HG02852 (cell line): ENCODE data around the gene NUP35.
"Not testable (repeated sequence)": the region's sequence is repeated elsewhere in the genome, so short reads cannot be mapped to it uniquely, and the experiment has no call there.

ENCODE experiments used
- ATAC-seq: cut with Tn5 transposase; IDR thresholded peaks from one replicate; pipeline ENCODE4 v1.9.1; 2021; ENCODE audit warnings: mild to moderate bottlenecking, moderate library complexity; ENCODE audit not compliant: unreplicated experiment

The NUP35 gene

DNA sequence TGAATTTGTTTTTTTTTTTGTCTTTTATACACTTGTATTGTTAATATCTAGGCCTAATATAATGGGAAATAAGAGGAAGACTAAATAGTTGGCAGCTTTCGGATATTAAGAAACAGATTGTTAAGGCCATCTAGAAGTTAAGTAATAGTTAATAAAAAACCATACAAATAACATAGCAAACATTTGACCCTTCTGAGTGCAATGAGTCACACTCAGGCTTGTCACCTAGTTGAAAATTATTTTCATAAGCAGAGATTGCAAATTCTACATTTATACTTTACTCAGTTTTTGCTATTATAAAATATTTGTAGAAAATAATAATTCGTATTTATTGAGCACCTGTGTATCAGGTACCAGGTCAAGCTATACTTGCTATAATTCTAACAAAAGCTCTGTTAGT lies 2.4 kb downstream of the NUP35 start:
- no peak for ATAC-seq

DNA sequence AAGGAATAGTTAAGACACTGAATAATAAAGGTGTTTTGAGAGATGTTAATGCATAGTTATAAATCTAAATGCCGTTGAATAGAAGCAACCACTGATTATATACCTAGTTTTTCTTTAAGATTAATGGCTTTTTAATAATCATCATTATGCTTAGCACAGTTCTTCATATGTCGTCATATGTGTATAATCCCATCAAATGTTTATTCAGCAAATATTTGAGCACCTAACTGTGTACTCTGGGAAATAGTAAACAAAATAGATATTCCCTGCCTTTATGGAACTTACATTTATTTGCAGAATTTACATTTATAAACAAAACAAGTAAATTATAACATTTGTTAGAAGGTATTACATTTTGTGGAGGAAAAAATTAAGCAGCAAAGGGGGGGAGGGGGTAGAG lies 9.8 kb downstream of the NUP35 start:
- ATAC-seq = no peak

DNA sequence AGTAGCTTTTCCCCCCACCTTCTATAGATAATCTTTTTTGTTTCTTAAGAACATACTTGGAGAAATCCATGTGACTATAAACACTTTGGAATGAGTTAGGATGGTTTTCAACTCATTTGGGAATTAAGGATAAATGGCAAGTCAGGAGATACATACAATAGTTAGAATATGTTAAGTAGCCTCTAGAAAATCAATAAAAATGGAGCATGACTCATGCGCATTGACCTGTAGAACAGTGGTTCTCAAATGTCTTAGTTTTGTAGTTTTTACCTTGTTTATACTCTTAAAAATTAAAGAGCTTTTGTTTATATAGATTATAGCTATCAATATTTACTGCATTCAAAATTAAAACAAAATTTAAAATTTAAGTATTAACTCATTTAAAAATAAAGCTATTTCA lies 24.7 kb downstream of the NUP35 start:
- no peak for ATAC-seq

DNA sequence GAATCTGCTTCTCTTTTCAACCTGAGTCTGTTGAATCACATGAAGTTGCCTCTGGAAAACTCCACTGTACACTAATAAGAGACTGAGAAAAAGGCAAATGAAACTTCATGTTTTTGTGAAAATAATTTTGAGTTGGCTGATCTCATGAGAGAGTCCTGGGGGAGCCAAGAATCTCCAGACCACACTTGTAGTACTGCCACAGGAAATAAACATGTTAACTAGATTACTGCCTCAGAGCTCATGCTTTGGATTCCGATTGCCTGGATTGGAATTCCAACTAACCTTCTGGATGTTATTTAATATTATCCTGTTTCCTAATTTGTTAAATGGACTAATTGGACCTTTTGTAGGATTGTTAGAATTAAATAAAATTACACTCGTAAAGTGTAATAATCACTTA lies 25.2 kb downstream of the NUP35 start:
- ATAC-seq = no peak

DNA sequence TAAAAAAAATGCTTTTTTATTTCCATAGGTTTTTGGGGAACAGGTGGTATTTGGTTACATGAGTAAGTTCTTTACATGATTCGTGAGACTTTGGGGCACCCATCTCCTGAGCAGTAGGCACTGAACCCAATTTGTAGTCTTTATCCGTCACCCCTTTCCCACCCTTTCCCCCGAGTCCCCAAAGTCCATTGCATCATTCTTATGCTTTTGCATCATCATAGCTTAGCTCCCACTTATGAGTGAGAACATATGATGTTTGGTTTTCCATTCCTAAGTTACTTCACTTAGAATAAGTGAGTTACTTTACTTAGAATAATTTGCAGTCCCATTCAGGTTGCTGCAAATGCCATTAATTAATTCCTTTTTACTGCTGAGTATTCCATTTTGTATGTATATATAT lies 28.0 kb downstream of the NUP35 start:
- not testable (repeated sequence) for ATAC-seq

DNA sequence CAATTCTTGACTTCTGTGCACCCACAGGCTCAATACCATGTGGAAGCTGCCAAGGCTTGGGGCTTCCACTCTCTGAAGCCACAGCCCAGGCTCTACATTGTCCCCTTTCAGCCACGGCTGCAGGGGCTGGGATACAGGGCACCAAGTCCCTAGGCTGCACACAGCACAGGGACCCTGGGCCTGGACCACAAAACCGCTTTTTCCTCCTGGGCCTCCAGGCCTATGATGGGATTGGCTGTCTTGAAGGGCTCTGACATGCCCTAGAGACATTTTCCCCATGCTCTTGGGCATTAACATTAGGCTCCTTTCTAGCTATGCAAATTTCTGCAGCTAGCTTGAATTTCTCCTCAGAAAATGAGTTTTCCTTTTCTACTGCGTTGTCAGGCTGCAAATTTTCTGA lies 29.7 kb downstream of the NUP35 start:
- ATAC-seq = no peak

DNA sequence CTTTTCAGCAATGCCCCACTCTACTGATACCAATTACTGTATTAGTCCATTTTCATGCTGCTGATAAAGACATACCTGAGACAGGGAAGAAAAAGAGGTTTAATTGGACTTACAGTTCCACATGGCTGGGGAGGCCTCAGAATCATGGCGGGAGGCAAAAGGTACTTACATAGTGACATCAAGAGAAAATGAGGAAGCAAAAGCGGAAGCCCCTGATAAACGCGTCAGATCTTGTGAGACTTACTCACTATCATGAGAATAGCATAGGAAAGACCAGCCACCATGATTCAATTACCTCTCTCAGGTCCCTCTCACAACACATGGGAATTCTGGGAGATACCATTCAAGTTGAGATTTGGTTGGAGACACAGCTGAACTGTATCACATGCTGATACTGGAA lies 30.5 kb downstream of the NUP35 start:
- ATAC-seq = not testable (repeated sequence)

DNA sequence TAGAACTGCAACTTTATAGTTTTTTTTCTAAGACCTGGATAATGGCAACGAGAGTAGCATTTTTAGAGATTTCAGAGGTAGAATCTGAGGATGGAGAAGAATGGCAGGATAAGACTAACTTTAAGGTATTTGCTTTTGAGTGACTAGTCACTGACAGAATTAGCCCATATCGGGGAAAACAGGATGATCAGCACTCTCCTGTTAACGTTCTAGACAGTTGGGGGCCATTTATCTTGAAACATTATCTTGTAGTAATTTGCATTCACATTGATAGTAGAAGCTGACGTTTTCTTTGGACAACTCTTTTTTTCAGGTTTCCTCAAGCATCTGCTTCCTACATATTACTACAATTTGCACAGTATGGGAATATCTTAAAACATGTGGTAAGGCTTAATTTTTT lies 32.9 kb downstream of the NUP35 start:
- no peak for ATAC-seq

DNA sequence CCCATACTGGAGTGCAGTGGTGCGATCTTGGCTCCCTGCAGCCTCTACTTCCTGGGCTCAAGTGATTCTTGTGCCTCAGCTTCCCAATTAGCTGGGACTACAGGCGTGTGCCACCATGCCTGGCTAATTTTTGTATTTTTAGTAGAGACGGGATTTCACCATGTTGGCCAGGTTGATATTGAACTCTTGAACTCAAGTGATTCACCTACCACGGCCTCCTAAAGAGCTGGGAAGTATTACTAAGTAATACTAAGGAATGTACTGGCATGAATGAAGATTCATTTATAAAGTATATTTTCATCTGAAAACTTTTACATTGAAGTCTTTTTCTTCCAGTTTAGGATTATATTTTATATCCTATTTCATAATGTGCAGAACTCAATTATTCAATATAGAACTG lies 38.1 kb downstream of the NUP35 start:
- ATAC-seq = no peak

DNA sequence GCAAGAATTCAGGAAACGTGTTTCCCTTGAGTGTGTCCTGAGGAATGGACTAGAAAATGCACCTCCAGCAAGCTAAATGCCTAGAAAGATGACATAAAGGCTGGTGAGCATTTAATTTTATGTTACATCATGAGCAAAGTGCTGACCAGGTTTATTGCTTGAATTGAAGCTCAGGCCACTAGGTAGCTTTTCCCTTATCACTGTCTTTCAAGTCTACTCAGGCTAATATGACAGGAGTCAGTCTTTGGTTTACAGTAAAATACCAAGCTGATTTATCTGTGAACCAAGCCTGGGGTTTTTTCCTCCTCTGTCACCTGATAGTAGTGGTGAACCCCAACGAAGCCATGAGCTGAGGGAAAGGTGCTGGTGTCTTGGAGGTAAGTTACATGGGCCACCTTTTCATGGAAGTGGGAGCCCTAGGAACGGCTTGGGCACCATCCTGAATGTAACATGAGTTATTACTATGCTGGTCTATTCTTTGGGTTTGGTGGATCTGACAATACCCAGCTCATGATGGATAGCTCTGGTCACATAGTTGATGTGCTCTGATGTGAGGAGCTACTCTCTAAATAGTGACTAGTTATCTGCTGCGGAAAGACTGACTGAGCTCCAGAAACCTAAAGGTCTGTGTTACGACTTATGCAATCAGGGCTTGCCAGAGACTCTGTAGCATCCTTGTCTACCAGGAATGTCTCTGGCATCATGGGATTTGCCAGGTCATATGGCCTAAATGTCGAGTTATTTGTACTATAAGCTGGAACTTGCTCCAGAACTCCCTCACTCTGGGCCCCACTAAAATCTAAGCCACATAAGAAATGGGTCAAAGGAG lies 39.8 kb downstream of the NUP35 start:
- no peak for ATAC-seq

DNA sequence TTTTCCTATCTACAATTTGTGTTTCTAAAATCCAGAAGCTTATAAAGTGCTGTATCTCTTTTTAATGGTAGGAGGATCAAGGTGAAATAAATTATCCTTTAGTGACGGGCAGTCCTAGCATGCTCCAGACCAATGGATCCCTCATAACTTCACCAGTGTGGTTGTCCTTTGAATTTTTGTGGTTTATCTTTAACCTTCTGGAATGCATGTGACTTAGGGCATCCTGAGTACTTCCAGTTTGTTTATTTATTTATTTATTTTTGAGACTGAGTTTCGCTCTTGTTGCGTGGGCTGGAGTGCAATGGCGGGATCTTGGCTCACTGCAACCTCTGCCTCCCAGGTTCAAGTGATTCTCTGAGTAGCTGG lies 40.4 kb downstream of the NUP35 start:
- no peak for ATAC-seq

DNA sequence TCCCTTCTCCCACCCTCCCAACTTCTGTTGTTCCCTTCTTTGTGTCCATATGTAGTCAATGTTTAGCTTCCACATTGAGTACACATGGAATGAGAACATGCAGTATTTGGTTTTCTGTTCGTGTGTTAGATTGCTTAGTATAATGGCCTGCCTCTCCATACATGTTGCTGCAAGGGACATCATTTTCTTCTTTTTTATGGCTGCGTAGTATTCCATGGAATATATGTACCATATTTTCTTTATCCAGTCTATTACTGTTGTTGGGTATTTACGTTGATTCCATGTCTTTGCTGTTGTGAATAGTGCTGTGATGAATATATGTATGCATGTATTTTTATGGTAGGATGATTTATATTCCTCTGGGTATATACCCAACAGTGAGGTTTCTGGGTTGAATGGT lies 42.0 kb downstream of the NUP35 start:
- no peak for ATAC-seq

DNA sequence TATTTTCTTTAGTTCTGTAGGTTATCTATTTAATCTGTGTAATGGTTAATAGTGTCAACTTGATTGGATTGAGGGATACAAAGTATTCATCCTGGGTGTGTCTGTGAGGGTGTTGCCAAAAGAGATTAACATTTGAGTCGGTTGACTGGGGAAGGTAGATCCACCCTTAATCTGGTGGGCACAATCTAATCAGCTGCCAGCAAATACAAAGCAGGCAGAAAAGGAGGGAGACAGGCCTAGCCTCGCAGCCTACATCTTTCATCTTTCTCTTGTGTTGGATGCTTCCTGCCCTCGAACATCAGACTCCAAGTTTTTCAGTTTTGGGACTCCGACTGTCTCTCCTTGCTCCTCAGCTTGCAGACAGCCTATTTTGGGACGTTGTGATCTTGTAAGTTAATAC lies 42.7 kb downstream of the NUP35 start:
- ATAC-seq = not testable (repeated sequence)

DNA sequence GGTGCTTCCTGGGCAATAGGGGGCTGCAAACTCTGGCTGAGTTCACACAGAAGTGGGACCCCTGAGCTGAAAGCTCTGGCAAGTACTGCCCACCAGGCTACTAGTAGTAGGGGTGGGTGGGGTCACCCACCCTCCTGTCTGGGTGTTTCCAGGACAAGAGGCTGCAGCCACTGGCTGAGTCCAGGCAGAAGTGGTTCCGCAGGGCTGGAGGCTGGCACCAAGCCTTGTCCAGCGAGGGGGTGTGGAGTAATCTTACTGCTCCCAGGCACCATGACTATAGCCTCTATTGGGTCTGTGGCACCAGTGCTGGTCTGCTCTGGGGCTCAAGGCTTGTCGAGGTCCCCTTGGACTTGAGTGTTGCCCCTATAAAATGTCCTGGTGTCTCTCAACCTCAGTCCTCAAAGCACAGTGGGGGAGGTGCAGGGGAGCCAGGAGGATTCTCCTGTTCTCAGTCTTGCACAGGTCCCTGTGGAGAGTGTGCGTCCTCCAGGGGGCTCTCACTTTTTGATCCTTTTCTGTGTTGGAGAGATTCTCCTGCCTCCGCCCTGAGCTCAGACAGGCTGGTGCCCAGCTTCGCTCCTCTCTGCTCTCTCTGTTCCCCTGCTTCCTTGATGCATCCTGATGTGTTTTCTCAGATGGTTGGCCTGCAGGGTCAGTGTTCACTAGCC lies 48.1 kb downstream of the NUP35 start:
- ATAC-seq = no peak

DNA sequence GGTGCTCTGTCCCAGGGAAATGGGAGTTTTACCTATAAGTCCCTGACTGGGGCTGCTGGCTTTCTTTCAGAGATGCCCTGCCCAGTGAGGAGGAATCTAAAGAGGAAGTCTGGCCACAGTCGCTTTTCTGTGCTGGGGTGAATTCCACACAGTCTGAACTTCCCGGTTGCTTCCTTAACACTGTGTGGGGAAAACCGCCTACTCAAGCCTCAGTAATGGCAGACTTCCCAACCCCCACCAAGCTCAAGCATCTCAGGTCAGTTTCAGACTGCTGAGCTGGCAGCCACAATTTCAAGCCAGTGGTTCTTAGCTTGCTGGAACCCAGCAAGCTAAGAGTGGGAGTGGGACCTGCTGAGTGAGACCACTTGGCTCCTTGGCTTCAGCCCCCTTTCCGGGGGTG lies 54.9 kb downstream of the NUP35 start:
- no peak for ATAC-seq

DNA sequence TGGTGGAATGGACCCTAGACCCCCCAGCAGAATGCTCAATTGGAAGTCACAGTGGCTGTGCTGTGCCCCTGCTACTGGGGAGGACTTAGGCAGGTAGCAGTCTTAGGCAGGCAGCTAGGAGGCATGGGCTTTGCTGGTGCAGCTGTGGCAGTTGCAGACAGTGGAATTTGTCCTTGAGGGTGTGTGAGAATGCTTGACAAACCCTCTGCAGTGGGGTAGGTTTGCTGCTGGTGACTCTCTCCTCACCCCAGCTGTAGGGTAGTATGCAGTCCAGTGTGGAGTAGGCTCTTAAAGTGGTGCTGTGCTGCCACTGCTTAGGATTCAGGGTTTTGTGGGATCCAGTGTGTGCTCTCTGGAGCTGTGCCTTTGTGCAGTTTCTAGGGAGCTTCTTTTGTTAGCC lies 61.3 kb downstream of the NUP35 start:
- no peak for ATAC-seq

DNA sequence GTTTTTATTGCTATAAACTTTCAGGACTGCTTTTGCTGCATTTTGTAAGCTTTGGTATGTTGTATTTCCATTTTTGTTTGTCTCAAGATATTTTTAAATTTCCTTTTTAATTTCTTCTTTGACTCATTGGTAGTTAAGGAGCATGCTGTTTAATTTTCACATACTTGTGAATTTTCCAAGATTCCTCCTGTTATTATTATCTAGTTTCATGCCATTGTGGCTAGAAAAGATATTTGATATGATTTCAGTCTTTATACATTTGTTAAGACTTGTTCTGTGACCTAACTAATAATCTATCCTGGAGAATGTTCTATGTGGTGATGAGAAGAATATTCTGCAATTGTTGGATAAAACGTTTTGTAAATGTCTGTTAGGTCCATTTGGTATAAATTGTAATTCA lies 62.1 kb downstream of the NUP35 start:
- no peak for ATAC-seq

DNA sequence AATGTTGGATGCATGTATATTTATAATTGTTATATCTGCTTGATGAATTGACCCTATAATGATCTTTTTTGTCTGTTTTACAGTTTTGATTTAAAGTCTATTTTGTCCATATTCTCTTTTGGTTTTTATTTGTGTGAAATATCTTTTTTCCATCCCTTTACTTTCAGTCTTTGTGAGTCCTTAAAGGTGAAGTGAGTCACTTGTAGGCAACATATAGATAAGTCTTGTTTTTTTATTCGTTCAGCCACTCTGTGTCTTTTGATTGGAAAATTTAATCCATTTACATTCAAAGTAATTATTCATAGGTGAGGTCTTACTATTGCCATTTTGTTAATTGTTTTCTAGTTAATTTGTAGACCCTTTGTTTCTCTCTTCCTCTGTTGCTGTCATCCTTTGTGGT lies 62.5 kb downstream of the NUP35 start:
- ATAC-seq = no peak

DNA sequence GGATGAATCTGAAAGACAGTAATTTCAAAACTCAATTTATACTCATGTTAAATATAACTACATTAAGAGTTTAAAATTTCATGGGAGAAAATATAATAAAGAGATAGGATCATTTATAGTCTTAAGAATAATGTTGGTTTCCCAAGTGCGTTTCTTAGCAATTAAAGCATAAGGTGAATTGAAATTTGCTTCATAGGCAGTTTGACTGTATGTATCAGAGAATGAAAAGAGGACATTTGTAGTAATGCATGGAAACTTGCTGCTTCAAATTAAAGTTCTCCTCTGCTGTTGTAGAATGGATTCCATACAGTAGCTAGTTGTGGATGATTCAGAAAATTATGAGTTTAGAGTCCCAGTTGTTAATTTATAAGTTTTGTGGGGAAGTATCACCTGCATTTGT lies 68.1 kb downstream of the NUP35 start:
- no peak for ATAC-seq

DNA sequence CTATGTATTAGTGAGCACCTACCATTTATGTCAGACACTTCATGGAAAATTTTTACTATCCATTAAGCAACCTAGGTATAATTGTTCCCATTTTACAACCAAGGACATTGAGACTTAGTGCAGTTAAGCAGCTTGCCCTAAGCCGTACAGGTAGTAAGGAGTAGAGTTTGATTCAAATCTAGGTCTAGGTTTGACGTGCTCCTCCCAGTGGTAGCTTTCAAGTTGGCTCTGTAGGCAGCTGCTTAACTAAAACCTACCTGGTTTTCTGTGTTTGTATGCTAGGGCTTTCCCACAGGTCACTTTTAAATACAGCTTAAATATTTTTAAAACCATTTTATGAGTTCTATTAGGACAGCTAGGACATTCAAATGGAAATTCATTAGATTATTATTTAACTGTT lies 69.7 kb downstream of the NUP35 start:
- ATAC-seq = no peak

DNA sequence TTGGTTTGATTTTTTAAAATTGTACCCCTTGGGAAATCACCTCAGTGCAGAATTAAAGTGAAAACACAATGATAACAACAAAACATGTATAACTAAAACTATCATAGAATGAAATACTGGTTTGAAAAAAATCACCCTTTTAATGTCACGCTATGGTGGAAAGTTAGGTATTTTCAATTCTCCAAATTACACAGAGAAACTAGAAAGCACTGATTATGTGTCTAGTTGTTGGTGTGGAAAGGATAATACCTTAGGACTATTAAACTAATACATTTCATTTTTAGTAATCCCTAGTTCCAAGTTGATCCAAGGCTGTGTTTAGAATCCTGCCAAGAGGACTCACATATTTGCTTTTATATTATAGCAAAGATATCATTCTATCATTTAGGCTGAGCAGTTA lies 71.2 kb downstream of the NUP35 start:
- ATAC-seq = peak; percentile 61

DNA sequence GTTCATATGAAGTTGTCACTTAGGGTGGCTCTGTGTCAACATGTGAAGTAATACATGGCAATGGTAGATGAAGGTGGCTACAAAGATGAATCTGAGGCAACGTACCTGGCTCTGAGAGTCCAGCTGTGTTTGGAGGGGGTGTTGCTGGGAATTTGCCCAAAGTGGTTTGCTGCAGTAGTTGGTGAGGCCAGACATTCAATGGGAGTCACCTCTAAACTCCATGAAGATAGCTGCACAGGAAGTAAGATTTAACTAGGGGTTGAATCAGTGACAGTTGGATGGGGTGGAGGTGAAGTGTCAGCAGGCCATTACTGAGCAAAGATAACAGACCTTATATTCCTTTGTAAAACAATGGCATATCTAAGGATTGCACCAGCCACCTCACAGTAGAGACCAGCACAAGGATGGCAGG lies 71.8 kb downstream of the NUP35 start:
- ATAC-seq = no peak

DNA sequence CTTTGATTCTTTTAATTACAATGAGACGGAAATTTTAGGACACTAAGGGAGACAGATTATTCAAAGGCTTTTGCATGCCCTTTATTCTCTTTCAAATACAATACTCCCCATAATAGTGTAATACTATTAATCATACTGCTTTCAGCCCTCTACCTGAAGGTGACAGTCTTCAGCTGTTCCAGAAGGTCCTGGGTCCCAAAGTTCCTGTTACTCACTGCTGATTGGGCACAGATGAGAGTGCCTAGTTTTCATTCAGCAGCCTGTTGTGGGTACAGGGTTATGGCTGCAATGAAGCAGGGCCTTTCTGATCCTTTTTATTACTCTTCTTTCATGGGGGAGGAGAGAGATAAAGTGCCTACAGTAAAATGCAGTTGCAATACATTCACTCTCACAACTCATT lies 80.2 kb downstream of the NUP35 start:
- ATAC-seq = no peak
